ENCODE measurements around the gene PRR7.
"Not testable (repeated sequence)": the region's sequence is repeated elsewhere in the genome, so short reads cannot be mapped to it uniquely, and the experiment has no call there.

GRCh38 chr5:177417081-177417480, 29.5 kb upstream of the PRR7 start:
- not testable (repeated sequence) for TF ChIP-seq POLR2AphosphoS5, CTCF, POLR2A (IDR thresholded peaks at IDR 0.05)
